ENCODE measurements around the gene GBF1. TPM values are rescaled to one million over a fixed set of nuclear protein-coding genes. Genes with fewer than 3 reads are reported as not detected.

The GBF1 gene
- total and polyA plus RNA-seq, 2 of the 13 experiments (the other 11 are each of a cell fraction or from before 2014, with no cell fraction given), result 17.1 to 21.9 TPM

DNA sequence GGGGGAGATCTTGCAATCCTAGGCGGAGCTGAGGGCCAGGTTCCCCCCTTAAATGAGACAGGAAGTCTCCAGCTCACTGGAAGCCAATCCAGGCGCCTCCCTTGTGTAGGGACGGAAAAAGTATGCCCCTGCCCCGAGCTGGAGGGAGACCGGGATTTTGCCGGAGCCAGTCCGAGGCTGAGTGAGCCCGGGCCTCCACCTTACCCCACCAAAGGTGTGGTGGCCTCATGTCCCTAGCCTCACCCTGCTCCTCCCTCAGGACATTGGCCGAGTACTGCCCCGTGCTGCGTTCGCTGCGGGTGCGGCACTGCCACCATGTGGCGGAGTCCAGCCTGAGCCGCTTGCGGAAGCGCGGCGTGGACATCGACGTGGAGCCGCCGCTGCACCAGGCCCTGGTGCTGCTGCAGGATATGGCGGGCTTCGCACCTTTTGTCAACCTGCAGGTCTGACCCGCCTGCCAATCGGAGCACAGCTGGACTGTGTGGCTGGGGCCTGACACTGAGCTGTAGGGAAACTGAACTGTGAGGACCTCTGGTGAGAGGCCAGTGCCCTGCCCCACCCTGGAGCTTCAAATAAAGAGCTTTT lies 177.3 kb downstream of the GBF1 start (continued):
- TF ChIP-seq ZNF280B (CRISPR knock-in tag; IDR thresholded peaks at IDR 0.05; ENCODE audit: borderline replicate concordance), result peak; percentile 90
- 0 out of 2 replicates have a peak, but pooled peaks have one; percentile 20 for TF ChIP-seq RCOR2 (CRISPR knock-in tag; IDR thresholded peaks at IDR 0.05)
- no peak for TF ChIP-seq SNAPC2 (CRISPR knock-in tag; IDR thresholded peaks at IDR 0.05)
- peak; percentile 90; the same call in 1 of the 2 replicates for TF ChIP-seq MTA1 (CRISPR knock-in tag; IDR thresholded peaks at IDR 0.05; ENCODE audit: borderline replicate concordance)
- no peak for TF ChIP-seq SYNCRIP (IDR thresholded peaks at IDR 0.05; ENCODE audit: insufficient read depth, low read depth, low read length)
- no peak; the same call in 1 of the 2 replicates for TF ChIP-seq HOXA5 (CRISPR knock-in tag; IDR thresholded peaks at IDR 0.05)
- TF ChIP-seq NR3C1 (CRISPR knock-in tag; IDR thresholded peaks at IDR 0.05), result no peak
- 0 out of 2 replicates have a peak, but pooled peaks have one; percentile 45 for TF ChIP-seq HOMEZ (CRISPR knock-in tag; IDR thresholded peaks at IDR 0.05; ENCODE audit: low read depth)
- TF ChIP-seq KAT7 (CRISPR knock-in tag; IDR thresholded peaks at IDR 0.05; ENCODE audit: borderline replicate concordance), result peak; percentile 73; the same call in 1 of the 2 replicates
- TF ChIP-seq CCAR2 (optimal IDR thresholded peaks at IDR 0.05; ENCODE audit: low read depth, low read length), result no peak
- peak; percentile 91; the same call in 1 of the 2 replicates for TF ChIP-seq ZNF788 (CRISPR knock-in tag; IDR thresholded peaks at IDR 0.05; ENCODE audit: borderline replicate concordance)
- TF ChIP-seq MAZ (IDR thresholded peaks at IDR 0.05; ENCODE audit: borderline replicate concordance, low read depth, low read length), result no peak
- TF ChIP-seq MAZ (CRISPR knock-in tag; IDR thresholded peaks at IDR 0.05; ENCODE audit: low read depth), result peak; percentile 61; the same call in 1 of the 2 replicates
- peak; percentile 79 for TF ChIP-seq ZMYM4 (CRISPR knock-in tag; IDR thresholded peaks at IDR 0.05)
- no peak for TF ChIP-seq ATRX (CRISPR knock-in tag; IDR thresholded peaks at IDR 0.05; ENCODE audit: borderline replicate concordance)
- no peak for TF ChIP-seq ZNF816 (CRISPR knock-in tag; IDR thresholded peaks at IDR 0.05; ENCODE audit: borderline replicate concordance)
- TF ChIP-seq RFX3 (CRISPR knock-in tag; IDR thresholded peaks at IDR 0.05), result no peak
- TF ChIP-seq LCORL (IDR thresholded peaks at IDR 0.05), result no peak
- TF ChIP-seq LCORL (CRISPR knock-in tag; IDR thresholded peaks at IDR 0.05), result peak; percentile 85
- peak; percentile 66; the same call in 1 of the 2 replicates for TF ChIP-seq RARA (CRISPR knock-in tag; IDR thresholded peaks at IDR 0.05)
- no peak for TF ChIP-seq NAIF1 (CRISPR knock-in tag; IDR thresholded peaks at IDR 0.05; ENCODE audit: borderline replicate concordance)
- TF ChIP-seq, protein P1, sequence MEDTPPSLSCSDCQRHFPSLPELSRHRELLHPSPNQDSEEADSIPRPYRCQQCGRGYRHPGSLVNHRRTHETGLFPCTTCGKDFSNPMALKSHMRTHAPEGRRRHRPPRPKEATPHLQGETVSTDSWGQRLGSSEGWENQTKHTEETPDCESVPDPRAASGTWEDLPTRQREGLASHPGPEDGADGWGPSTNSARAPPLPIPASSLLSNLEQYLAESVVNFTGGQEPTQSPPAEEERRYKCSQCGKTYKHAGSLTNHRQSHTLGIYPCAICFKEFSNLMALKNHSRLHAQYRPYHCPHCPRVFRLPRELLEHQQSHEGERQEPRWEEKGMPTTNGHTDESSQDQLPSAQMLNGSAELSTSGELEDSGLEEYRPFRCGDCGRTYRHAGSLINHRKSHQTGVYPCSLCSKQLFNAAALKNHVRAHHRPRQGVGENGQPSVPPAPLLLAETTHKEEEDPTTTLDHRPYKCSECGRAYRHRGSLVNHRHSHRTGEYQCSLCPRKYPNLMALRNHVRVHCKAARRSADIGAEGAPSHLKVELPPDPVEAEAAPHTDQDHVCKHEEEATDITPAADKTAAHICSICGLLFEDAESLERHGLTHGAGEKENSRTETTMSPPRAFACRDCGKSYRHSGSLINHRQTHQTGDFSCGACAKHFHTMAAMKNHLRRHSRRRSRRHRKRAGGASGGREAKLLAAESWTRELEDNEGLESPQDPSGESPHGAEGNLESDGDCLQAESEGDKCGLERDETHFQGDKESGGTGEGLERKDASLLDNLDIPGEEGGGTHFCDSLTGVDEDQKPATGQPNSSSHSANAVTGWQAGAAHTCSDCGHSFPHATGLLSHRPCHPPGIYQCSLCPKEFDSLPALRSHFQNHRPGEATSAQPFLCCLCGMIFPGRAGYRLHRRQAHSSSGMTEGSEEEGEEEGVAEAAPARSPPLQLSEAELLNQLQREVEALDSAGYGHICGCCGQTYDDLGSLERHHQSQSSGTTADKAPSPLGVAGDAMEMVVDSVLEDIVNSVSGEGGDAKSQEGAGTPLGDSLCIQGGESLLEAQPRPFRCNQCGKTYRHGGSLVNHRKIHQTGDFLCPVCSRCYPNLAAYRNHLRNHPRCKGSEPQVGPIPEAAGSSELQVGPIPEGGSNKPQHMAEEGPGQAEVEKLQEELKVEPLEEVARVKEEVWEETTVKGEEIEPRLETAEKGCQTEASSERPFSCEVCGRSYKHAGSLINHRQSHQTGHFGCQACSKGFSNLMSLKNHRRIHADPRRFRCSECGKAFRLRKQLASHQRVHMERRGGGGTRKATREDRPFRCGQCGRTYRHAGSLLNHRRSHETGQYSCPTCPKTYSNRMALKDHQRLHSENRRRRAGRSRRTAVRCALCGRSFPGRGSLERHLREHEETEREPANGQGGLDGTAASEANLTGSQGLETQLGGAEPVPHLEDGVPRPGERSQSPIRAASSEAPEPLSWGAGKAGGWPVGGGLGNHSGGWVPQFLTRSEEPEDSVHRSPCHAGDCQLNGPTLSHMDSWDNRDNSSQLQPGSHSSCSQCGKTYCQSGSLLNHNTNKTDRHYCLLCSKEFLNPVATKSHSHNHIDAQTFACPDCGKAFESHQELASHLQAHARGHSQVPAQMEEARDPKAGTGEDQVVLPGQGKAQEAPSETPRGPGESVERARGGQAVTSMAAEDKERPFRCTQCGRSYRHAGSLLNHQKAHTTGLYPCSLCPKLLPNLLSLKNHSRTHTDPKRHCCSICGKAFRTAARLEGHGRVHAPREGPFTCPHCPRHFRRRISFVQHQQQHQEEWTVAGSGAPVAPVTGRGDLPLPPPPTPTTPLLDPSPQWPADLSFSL (CRISPR knock-in tag; IDR thresholded peaks at IDR 0.05), result no peak
